CD4-positive, alpha-beta T cell treated with Interleukin-6 for 4 hours (primary cell): ENCODE data around the gene OVCA2.

Experiments
- DNase-seq: peaks from one replicate; pipeline ENCODE4 v3.0.0-alpha.2; 2020; ENCODE audit warnings: mixed read lengths

The OVCA2 gene

GRCh38 chr17:2015314-2015713 is 26.5 kb upstream of the OVCA2 start:
- DNase-seq = no peak

DNA sequence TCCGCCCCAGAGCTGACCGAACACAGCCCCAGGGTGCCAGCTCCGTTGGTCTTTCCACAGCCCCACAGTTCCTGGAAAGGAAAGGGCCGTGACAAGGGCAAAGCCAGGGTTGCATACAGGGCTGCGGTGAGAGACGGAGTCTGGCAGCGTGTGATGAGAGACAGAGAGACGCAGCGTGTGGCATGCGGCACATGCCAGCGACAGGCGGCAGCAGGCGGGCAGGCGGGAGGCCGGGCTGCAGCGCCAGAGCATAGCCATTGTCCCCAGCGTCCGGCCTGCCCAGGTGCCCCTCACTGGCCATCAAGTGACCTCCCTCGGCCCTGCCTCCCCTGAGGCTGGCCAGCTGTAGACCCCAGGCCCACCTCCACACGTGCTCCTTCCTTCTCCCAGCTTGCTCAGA is 25.3 kb upstream of the OVCA2 start:
- DNase-seq = no peak

- no peak for DNase-seq
These were observed 24.4 kb upstream of the OVCA2 start for GRCh38 chr17:2017274-2017941.

- DNase-seq = no peak
These were observed 22.9 kb upstream of the OVCA2 start for GRCh38 chr17:2018716-2019510.

GRCh38 chr17:2019723-2020122 is 22.1 kb upstream of the OVCA2 start:
- DNase-seq = no peak

- DNase-seq = no peak
These were observed 21.1 kb upstream of the OVCA2 start for GRCh38 chr17:2020721-2021120.

GRCh38 chr17:2022647-2023240 is 19.1 kb upstream of the OVCA2 start:
- DNase-seq = peak; percentile 23

- DNase-seq = no peak
These were observed 18.6 kb upstream of the OVCA2 start for GRCh38 chr17:2023256-2023655.

DNA sequence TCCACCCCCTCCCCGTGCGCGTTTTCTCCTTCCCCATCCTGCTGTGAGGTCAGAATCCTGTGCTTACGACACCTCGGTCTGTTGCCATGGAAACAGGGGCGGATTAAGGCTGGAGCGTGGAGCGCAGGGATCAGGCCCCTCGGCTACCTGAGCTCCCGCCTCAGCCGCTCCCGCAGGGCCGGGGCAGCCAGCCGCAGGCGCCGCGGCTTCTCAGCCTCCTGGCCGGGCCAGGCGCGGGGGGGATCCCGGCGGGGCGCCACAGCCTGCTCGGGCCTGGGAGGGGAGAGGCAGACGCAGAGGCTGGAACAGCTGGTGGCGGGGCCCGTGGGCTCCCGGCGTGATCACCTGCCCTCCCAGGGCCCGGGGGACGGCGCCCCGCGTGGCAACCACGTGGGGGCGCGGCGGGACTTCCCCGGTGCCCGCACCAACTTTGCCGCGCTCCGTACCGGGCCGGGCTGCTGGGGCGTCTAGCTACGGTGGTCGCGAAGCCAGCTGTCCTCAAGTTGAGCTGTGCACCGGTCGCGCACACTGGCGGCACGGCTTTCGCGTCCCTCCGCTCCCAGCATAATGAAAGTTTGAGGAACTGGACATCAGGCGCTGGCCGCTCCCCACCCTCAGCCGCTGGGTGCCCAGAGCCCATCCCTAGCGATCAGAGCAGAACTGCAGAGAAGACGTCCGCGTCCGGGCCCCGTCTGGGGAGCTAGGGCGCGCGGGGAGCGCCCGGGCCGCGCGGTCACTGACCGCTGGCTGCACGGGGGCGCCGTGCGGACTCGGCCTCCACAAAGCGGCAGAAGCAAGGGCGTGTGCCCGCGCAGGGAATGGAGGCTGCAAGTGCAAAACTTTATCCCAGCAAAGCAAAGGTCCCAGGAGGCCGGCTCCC is 17.9 kb upstream of the OVCA2 start:
- DNase-seq = peak; percentile 40

GRCh38 chr17:2024572-2025219 is 17.1 kb upstream of the OVCA2 start:
- peak; percentile 16 for DNase-seq

DNA sequence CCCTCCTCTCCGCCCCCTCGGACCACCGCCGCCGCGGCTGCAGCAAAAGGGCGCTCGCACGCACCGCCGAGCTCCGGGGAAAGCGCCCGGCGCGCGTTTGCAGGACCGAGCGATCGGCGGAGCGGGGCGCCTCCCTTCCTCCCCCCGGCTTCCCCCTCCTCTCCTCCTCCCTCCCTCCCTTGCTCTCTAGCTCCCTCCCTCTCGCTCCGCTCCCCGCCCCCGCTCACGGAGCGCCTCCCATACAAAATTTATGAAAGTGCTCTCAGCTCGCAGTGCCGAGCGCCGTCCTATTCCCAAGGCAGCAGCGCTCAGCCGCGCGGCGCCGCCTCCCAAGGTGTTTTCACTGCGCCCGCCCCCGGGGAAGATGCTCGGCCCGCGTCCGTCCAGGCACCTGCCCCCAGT is 16.6 kb upstream of the OVCA2 start, which contains the start of gene RTN4RL1:
RTN4RL1 (minus strand) TSS at position 115 of the 402 bp plus-strand sequence. CDS start 469 bp downstream, outside the sequence.
- DNase-seq = peak; percentile 86

GRCh38 chr17:2025622-2026309 is 16.1 kb upstream of the OVCA2 start:
- peak; percentile 27 for DNase-seq

GRCh38 chr17:2027528-2028233 is 14.1 kb upstream of the OVCA2 start:
- DNase-seq = no peak

DNA sequence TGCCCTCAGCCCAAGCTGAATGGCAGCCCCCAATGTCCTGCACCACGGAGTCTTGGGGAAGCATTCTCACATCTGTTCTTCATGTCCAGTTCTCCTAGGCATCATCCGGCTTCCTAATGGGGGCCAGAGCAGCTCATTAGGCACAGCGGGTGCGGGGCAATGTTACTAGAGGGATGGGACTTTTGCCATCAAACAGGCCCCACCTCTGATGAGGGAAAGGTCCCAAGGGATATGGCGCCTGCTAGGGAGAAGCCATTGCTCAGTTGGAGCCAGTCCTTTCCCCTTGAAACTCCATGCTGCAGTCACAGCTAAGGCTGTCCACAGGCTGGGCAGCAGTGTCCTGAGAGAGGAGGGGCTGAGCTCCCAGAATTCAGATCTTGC is 13.6 kb upstream of the OVCA2 start:
- DNase-seq = no peak

GRCh38 chr17:2028737-2029136 is 13.1 kb upstream of the OVCA2 start:
- DNase-seq = no peak

DNA sequence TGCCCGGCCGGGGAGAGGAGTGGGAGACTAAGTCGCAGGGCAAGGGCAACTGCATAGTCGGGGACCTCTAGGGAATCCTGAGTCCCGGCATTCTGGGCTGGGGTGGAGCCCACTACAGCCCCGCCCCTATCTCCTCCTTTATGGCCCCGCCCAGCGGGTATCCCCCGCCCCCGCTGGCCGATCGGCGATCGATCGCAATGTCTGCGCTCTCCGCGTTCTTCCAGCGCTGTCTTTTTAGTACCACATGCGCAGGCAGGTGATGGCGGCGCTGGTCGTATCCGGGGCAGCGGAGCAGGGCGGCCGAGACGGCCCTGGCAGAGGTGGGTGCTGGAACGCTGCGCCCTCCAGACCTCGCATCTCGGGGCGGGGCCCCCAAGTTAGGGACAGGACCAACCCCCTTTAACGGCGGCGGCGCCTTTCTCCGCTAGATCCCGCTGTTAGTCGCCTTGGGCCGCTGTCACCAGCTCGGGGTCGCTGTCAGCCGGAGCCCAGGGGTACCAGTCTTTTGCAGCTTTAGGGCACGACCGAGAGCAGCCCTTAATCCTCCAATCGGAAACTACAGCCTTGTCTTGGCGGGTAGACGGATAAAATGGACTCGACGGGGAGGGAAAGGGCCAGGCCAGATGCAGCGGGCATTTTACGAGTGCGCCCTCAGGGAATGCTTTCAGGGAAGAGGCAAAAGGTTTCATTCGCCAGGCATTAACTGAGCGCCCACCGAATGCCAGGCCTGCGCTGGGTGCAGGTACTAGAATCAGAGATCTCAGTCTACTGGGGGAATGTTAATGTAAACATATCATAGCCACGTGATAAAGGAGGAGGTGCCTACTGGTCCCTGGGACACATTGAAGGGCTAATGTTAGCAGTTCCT is 11.7 kb upstream of the OVCA2 start, which contains the start of gene DPH1:
DPH1 (plus strand) TSS at position 243 of the 868 bp plus-strand sequence; CDS start at position 260, 17 bp downstream.
- peak; percentile 85 for DNase-seq

DNA sequence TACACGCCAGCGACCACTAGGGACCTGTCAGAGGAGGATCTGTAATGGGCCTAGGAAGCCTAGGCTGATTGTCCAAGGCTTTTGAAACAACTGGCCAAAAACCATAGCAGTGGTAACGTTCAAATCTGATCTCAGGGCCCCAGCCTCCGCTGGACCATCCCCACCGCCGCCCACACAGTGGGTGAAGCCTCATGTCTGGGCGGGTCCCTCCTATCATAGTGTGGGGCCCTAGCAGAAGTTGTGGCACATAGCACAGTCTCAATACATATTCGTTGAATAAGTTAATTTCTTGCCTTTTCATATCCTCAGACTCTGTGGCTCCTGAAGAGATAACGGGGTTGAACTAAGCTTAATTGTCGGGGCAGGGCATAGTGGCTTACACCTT is 11.1 kb upstream of the OVCA2 start:
- DNase-seq = no peak

GRCh38 chr17:2033153-2033552 is 8.7 kb upstream of the OVCA2 start:
- no peak for DNase-seq

- no peak for DNase-seq
These were observed 7.7 kb upstream of the OVCA2 start for GRCh38 chr17:2034157-2034556.
